ENCODE measurements around the gene CTSC.

The CTSC gene

DNA sequence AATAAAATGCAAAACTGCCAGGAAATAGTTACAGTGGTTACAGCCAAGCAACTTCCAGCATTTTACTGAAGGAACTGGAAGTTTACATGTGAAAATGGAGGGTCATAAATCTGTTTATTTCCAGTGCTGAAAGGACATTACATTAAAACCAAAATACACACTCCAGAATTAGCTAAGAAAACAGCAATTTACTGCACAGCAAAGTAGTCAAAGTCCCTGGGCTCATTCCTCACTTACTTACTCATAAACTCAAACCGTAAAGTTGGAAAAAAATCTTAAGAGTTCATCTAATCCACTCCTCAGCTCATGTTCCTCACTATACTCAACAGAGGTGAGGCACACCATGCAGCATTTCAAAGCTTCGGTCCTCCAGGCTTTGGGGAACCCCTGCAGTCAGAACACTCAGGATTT lies 17.4 kb downstream of the CTSC start (continued):
- peak; percentile 81; the same call in 1 of the 2 replicates for TF ChIP-seq GFI1B (tag by site-specific recombination; IDR thresholded peaks at IDR 0.05)
- TF ChIP-seq ZNF302 (tag by site-specific recombination; IDR thresholded peaks at IDR 0.05; ENCODE audit: low read depth), result no peak
- no peak; the same call in 1 of the 2 replicates for TF ChIP-seq ZNF610 (tag by site-specific recombination; IDR thresholded peaks at IDR 0.05; ENCODE audit: borderline replicate concordance)
- no peak for TF ChIP-seq ZNF223 (tag by site-specific recombination; IDR thresholded peaks at IDR 0.05)
- TF ChIP-seq ZNF747 (tag by site-specific recombination; IDR thresholded peaks at IDR 0.05), result no peak
- no peak for TF ChIP-seq KLF7 (tag by site-specific recombination; IDR thresholded peaks at IDR 0.05; ENCODE audit: borderline replicate concordance)
- no peak for TF ChIP-seq ZNF529 (tag by site-specific recombination; IDR thresholded peaks at IDR 0.05; ENCODE audit: insufficient replicate concordance)
- peak; percentile 98 for TF ChIP-seq ZNF843 (tag by site-specific recombination; IDR thresholded peaks at IDR 0.05)
- peak; percentile 55; the same call in 1 of the 2 replicates for TF ChIP-seq ZBTB17 (tag by site-specific recombination; IDR thresholded peaks at IDR 0.05)
- peak; percentile 51; the same call in 1 of the 2 replicates for TF ChIP-seq TCF7L2 (IDR thresholded peaks at IDR 0.05; ENCODE audit: borderline replicate concordance, low read depth, low read length)
- no peak for TF ChIP-seq GLIS2 (tag by site-specific recombination; IDR thresholded peaks at IDR 0.05)
- TF ChIP-seq SALL2 (tag by site-specific recombination; IDR thresholded peaks at IDR 0.05; ENCODE audit: borderline replicate concordance), result no peak
- no peak for TF ChIP-seq ZNF600 (tag by site-specific recombination; IDR thresholded peaks at IDR 0.05)
- TF ChIP-seq PRDM2 (tag by site-specific recombination; IDR thresholded peaks at IDR 0.05; ENCODE audit: borderline replicate concordance), result no peak
- TF ChIP-seq, protein P1, sequence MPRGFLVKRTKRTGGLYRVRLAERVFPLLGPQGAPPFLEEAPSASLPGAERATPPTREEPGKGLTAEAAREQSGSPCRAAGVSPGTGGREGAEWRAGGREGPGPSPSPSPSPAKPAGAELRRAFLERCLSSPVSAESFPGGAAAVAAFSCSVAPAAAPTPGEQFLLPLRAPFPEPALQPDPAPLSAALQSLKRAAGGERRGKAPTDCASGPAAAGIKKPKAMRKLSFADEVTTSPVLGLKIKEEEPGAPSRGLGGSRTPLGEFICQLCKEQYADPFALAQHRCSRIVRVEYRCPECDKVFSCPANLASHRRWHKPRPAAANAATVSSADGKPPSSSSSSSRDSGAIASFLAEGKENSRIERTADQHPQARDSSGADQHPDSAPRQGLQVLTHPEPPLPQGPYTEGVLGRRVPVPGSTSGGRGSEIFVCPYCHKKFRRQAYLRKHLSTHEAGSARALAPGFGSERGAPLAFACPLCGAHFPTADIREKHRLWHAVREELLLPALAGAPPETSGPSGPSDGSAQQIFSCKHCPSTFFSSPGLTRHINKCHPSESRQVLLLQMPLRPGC (tag by site-specific recombination; IDR thresholded peaks at IDR 0.05), result peak; percentile 90
- peak; percentile 89 for TF ChIP-seq OVOL3 (tag by site-specific recombination; IDR thresholded peaks at IDR 0.05)
- TF ChIP-seq ZNF416 (tag by site-specific recombination; IDR thresholded peaks at IDR 0.05), result no peak
- no peak for TF ChIP-seq SP2 (tag by site-specific recombination; IDR thresholded peaks at IDR 0.05)
- TF ChIP-seq SCRT2 (tag by site-specific recombination; IDR thresholded peaks at IDR 0.05), result no peak
- no peak for TF ChIP-seq ZNF157 (tag by site-specific recombination; IDR thresholded peaks at IDR 0.05)
- TF ChIP-seq ZNF677 (tag by site-specific recombination; IDR thresholded peaks at IDR 0.05), result no peak
- TF ChIP-seq ZEB2 (tag by site-specific recombination; IDR thresholded peaks at IDR 0.05), result peak; percentile 74
- no peak for TF ChIP-seq ZNF366 (tag by site-specific recombination; conservative IDR thresholded peaks at IDR 0.05)
- TF ChIP-seq ZNF510 (tag by site-specific recombination; IDR thresholded peaks at IDR 0.05; ENCODE audit: insufficient replicate concordance), result no peak
- TF ChIP-seq ZNF394 (tag by site-specific recombination; IDR thresholded peaks at IDR 0.05; ENCODE audit: borderline replicate concordance), result no peak
- TF ChIP-seq ZNF169 (tag by site-specific recombination; IDR thresholded peaks at IDR 0.05), result no peak
- TF ChIP-seq ELK4 (IDR thresholded peaks at IDR 0.05; ENCODE audit: borderline replicate concordance, low read depth, low read length), result no peak
- TF ChIP-seq, protein P2, sequence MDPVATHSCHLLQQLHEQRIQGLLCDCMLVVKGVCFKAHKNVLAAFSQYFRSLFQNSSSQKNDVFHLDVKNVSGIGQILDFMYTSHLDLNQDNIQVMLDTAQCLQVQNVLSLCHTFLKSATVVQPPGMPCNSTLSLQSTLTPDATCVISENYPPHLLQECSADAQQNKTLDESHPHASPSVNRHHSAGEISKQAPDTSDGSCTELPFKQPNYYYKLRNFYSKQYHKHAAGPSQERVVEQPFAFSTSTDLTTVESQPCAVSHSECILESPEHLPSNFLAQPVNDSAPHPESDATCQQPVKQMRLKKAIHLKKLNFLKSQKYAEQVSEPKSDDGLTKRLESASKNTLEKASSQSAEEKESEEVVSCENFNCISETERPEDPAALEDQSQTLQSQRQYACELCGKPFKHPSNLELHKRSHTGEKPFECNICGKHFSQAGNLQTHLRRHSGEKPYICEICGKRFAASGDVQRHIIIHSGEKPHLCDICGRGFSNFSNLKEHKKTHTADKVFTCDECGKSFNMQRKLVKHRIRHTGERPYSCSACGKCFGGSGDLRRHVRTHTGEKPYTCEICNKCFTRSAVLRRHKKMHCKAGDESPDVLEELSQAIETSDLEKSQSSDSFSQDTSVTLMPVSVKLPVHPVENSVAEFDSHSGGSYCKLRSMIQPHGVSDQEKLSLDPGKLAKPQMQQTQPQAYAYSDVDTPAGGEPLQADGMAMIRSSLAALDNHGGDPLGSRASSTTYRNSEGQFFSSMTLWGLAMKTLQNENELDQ (tag by site-specific recombination; IDR thresholded peaks at IDR 0.05; ENCODE audit: low read depth), result no peak
- no peak for TF ChIP-seq ZNF274 (IDR thresholded peaks at IDR 0.05; ENCODE audit: low read length)
- no peak for TF ChIP-seq ZNF274 (tag by site-specific recombination; IDR thresholded peaks at IDR 0.05; ENCODE audit: borderline replicate concordance)
